ENCODE data around the gene SFSWAP.
"Not testable (repeated sequence)": the region's sequence is repeated elsewhere in the genome, so short reads cannot be mapped to it uniquely, and the experiment has no call there.

SFSWAP gene

DNA sequence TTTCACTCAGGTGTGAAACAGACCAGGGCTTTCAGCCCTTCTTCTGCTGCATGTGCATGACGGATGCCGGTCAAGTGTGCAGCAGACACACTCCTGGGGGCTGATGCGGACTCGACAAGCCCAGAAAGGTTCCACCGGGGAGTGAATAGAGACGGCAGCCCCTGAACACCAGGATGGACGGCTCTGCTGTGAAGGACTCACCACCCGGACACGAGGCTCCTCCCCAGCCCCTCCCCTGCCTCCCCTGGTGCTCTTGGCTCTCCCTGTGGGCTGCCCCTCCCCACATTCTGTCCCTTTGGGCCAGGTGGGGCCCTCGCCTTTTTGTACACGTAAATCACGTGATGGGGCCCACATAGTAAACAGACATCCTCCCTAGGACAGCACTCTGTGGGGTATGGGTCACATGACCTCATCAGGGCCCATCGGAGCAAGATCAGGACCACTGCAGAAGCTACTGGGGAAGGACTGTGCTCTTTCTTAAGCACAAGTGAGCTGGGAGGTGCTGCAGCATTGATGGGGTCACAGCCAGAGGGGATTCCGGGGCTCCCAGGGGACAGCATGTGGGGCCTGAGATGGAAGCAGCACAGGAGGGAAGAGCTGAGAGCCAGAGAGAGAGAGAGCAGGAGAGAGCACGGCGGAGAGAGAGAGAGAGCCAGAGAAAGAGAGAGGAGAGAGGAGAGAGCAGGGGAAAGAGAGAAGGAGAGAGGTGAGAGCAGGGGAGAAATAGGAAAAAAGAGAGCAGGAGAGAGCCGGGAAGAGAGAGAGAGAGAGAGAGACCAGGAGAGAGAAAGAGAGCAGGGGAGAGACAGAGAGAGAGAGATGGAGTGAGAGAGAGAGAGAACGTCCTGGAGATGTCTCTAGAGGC is 30.3 kb upstream of the SFSWAP start:
- DNase-seq, result not testable (repeated sequence)

DNA sequence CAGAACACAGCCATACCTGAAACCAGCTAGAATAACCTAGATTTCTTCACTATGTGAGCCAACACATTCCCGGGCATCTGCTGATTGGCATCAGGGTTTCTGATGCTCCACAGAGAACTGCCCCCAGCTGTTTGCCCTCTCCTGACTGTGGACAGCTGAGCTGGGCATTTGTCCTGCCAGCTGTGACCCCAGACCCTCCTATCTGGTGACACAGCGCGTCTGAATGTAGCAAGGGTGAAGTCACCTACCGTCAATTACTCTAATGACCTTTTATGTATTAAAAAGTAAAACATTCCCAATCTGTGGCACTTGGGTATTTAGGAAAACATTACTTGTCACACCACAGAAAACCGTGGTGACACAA is 29.7 kb upstream of the SFSWAP start:
- DNase-seq, result no peak

DNA sequence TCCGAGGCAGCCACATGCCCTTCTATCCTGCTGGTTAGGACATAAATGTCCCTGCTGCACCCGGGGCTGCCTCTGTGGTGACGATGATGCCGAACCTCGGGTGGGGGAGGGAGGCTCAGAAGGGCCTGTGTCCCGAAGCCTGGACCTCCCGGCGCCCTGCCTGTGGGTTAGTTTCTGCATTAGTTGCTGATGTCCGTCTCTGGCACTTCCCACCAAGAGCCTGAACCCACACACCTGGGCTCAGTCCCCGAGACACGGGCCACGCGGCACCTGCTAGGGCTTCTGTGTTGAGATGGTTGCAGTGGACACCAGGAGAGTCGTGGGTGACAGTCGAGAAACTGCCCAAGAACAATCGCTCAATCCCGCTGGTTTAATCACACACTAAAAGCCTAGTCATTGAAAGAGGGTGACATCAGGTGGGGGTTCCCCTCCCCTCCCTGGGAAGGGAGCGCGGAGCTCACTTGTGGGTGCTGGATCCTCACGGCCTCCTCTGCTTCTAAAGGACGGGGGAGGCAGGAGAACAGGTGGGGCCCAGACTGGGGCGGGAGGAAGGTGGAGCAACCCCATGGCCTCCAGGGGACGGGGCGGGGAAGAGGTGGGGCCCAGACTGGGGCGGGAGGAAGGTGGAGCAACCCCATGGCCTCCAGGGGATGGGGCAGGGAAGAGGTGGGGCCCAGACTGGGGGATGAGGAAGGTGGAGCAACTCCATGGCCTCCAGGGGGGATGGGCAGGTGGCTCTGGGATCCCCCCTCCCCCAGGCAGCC is 29.0 kb upstream of the SFSWAP start:
- DNase-seq, result not testable (repeated sequence)

DNA sequence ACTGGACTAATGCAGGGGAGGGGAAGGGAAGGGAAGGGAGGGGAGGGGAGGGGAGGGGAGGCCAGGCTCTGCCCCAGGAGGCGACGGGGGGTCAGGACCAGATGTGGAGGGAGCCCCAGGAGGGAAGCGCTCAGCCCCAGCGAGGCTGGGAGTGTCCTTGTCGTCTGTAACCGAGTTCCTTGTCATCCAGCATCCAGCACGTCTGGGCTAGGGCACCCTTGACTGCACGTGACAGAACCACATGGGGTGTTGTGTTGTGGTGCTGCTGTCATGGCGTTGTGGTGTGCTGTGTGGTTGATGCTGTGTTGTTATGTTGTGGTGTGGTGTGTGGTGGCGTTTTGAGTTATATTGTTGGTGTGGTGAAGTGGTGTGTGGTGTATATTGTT is 28.4 kb upstream of the SFSWAP start:
- DNase-seq, result no peak

DNA sequence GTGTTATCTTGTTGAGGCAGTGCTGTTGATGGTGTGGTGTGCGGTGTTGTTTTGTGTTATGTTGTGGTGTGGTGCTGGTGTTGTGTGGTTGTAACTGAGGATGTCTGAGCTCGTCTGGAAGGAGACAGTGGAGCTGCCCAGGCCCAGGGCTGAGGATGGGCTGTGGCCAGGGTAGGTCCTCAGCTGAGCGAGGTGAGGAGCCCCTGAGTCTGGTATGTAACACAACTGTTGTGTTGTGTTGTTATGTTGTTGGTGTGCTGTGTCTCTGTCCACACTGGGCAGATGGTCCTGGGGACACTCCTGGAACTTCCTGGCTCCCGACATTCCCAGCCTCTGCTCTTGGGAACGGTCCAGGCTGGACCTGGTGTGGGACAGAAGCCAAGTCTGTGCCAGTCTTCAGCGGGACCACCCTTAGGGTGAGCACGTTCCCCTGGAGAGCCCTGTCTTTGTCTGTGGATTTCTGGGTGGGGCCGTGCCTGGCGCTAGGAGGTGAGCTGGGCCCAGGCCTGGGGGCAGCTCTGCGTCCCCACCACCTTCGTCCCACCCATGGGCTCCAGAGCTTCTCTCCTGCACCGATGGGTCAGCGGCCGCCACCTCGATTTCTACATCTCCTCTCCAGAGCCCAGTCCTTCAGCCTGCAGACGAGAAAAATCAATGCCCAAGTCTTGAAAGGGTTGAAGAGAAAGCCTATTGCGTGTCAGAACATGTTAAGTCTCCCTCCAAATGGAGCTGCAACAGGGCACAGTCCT is 27.4 kb upstream of the SFSWAP start:
- DNase-seq, result no peak

DNA sequence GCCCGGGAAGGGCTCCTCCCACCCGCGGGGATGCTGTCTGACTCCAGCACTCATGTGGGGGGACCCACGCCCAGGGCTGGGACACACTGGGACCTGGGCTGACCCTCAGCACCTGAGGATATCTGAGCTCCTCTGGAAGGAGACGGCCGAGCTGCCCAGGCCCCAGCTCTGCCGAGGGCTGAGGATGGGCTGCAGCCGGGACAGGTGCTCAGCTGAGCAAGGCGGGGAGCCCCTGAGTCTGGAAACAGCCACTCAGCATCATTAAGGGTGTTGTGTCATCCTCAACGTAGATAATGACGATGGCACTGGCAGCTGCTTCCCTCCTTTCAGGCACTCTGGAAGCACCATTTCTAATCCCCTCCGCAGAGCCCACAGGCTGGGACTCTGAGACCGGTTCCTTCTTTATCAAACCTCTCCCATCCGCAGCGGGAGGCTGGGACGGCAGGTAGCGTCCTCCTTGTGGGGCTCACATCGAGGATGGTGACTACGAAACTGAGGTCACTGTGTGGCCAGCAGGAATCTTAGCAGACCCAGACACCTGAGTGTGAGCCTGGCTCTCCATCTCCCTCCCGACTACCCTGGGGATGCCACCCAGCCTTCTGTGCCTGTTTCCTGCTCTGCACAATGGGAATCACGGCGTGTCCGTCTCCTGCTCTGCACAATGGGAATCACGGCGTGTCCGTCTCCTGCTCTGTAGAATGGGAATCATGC is 26.7 kb upstream of the SFSWAP start:
- no peak for DNase-seq

DNA sequence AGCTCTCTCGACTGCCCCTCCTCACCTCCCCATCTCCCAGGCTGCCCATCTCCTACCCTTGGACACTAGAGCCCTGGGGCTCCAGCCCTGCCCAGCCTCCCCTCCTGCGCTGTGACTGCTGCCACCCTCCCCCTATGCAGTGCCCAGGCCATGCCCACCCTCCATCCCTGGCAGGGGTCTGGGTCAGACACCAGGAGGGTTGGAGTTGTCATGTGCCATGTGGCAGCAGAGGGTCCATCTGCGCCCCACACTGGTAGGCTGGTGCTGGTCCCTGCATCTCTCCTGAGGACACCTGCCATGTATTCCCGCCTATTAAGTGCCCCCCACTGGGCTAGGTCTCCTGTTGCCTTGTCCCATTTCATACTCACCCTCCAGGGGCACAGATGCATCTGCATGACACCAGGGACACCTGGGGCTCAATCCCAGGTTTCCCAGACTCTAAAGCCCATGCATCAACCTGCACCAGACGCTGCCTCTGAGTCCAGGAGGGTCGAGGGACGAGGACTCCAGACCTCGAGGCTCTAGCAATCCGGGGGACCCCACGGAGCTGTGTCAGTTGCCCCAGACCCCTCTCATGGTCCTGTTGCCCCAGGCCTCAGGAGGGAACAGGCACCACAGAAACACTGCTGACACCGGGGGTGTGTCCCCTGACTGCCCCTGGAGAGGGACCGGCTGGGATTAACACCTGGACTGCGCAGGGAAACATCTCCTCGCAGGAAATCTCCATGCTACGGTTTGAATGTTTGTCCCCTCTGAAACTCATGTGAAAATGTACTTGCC is 23.4 kb upstream of the SFSWAP start:
- no peak for DNase-seq

DNA sequence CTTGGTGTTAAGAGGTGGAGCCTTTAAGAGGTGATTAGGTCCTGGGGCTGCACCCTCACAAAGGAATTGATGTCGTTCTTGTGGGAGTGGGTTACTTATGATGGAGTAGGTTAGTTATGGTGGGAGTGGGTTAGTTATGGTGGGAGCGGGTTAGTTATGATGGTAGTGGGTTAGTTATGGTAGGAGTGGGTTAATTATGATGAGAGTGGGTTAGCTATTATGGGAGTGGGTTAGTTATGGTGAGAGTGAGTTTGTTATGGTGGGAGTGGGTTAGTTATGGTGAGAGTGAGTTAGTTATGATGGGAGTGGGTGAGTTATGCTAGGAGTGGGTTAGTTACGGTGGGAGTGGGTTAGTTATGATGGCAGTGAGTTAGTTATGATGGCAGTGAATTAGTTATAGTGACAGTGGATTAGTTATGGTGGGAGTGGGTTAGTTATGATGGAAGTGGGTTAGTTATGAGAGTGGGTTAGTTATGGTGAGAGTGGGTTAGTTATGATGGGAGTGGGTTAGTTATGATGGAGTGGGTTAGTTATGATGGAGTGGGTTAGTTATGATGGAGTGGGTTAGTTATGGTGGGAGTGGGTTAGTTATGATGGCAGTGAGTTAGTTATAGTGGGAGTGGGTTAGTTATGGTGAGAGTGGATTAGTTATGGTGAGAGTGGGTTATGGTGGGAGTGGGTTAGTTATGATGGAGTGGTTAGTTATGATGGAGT is 22.6 kb upstream of the SFSWAP start:
- DNase-seq, result no peak

DNA sequence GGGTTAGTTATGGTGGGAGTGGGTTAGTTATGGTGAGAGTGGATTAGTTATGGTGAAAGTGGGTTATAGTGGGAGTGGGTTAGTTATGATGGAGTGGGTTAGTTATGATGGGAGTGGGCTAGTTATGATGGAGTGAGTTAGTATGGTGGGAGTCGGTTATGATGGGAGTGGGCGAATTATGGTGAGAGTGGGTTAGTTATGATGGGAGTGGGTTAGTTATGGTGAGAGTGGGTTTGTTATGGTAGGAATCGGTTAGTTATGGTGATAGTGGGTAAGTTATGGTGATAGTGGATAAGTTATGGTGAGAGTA is 22.1 kb upstream of the SFSWAP start:
- DNase-seq, result no peak

DNA sequence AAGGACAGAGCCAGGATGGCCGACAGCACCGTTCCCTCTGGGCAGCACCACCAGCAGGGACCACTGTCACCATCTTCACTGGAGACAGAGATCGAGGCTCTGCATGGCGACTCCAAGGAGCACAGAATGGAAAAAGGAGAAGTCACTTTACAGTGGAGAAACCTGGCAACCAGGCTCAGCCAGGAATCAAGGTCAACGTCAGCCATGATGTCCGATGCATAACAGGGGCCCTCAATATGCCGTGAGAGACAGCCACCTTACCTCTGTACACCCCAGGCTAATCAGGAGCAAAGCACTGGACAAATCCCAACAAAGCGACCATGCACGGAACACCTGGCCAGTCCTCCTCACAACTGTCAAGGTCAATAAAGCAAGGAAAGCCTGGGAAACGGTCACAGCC is 20.6 kb upstream of the SFSWAP start:
- no peak for DNase-seq

DNA sequence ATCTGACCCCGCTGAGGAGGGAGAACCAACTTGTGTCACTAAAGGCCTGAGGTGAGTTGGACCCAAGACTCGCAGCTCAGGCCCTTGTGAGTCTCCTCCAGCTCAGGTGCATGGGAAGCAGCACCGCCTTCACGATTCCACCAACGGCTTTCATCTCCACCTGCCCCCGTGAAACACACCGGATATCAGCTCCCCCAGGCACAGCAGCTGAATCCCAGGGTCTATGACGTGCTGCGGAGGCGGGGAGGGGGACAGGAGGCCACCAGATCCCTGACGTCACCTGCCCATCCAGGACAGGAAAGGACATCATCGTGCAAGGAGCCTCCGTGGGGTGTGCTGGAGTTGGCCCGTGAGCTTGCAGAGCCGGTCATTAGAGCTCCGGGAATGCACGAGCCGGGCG is 18.5 kb upstream of the SFSWAP start:
- no peak for DNase-seq

DNA sequence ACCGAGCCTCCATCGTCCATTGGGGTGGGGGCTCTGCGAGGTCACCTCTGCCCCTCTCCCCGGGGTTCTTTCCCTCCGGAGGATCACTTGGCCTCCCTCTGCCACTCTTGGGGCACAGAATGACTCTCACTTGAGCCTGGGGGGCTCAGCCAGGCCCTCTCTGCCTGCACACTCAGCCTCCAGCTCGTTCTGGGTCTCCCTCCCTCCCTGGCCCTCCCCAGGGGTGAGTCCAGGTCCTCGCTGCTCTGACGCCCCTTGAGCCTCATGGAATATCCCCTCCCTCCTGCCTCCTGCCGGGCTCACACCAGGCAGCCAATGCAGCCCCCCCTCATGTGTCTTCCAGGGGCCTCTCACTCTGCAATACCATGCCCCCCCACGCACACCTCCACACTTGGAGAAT is 17.7 kb upstream of the SFSWAP start:
- no peak for DNase-seq

DNA sequence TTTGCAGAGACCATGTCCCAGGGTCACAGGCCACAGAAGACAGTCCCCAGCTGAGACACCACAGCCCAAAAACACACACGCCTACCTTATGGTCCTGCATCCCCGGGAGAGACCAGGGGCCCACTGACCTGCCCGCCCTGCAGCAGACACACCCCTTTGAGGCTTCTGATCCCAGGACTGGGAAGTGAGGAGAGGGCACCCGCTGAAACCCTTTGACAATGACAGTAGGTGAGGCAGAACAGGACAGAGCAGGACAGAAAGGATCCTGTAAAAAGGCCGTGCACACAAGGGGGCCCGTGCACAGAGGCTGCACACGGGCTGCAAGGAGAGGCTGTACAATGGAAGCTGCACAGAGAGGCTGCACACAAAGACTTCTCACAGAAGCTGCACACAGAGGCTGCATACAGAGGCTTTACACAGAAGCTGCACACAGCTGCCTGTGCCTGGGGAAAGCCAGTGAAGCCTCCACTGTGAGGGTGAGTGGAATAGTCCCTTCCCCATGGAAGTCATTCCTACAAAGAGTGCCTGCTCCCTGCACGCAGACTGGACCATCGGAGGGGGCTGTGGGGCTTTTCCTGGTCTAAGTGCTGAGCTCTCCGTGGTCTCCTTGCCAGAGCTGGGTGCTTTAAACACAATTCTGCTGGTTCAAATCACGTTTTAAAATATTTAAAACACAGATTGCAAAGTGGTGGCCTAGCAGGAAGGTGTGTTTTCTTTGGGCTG is 16.6 kb upstream of the SFSWAP start:
- no peak for DNase-seq

DNA sequence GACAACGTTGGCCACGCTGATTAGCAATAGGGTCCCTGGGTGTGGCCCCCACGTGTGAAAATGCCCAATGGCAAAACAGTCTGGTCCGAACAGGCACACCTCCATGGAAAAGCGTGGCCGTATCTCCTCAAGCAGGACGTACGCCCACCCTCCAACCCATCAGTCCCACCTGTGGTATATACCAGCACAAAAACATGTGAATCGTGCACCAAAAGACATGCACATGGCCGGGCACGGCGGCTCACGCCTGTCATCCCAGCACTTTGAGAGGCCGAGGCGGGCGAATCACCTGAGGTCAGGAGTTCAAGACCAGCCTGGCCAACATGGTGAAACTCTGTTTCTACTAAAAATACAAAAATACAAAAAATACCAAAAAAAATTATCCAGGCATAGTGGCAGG is 14.9 kb upstream of the SFSWAP start:
- no peak for DNase-seq

DNA sequence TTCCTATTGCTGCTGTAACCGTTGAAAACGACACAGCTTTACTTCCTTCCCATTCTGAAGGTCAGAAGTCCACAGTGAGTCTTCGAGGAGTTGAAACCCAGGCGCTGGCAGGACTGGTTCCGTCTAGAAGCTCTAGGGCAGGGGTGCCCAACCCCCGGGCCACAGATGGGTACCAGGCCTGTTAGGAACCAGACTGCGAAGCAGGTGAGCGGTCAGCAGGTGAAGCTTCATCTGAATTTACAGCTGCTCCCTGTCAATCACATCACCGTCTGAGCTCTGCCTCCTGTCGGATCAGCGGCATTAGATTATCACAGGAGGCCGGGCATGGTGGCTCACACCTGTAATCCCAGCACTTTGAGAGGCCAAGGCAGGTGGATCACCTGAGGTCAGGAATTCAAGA is 12.6 kb upstream of the SFSWAP start:
- DNase-seq, result no peak

DNA sequence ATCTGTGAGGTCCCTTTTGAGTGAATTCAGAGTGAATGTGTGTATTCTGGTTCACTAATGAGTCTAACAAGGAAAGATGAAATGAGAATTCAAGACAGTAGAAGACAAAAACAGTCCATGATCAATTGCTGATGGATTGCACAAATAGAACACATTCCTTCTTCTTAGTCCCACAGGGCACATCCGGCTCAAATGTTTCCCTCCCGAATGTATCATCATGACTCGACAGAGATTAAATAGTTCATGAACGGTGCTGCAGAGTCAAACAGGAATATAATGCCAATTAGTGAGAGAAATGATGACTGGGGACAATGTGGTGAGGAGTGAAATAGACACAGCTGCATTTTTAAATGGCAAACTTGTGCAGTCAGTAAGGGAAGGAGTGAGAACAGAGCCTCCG is 11.5 kb upstream of the SFSWAP start:
- DNase-seq, result no peak

DNA sequence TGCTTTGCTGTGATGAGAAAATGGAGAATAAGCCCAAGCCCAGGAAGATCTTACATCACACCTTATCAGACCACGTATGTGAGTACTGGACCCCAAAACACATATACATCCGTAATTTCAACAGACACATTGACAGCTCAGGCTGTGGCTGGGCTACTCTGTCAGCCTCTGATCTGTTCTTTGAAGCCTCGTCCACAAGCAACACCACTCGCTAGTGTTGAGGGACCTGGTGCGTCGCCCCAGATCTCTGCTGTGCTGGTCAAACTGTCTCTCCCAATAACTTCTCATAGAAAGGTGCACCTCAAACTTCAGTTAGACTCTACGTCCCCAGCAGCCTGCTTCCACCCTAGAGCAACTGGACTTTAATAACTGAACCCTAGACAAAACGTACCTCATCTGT is 10.6 kb upstream of the SFSWAP start:
- no peak for DNase-seq

DNA sequence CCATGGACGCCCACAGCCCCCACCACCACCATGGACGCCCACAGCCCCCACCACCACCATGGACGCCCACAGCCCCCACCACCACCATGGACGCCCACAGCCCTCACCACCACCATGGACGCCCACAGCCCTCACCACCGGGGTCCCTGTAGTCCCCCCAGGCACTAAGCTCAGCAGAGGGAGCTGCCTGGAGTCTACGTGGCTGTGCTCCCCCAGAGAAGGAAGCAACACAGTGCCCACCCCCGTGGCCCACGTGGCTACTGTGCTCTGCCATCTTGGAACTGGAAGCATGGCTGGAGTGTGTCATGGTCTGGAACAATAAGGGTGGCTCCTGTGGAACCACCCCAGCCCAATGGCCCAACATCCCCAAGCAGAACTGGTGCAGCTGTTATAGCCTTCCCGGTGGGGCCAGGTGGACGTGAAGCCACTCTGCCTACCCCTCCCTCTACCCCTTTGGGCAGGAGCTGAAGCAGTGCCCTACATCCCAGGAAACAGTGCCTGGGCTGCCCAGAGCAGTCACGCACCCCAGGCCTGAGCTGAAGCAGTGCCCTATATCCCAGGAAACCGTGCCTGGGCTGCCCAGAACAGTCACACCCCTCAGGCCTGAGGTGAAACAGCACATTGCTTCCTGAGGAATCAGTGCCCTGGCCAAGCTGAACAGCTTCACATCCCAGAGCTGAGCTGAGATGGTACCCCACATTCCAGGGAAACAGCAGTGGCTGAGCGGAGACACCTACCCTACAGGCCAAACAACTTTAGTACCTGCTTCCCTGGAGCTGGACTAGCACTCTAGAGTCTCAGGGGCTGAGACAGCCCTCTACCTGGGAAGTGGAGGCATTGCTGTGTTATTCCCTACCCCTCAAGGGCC is 9.0 kb upstream of the SFSWAP start:
- no peak for DNase-seq

DNA sequence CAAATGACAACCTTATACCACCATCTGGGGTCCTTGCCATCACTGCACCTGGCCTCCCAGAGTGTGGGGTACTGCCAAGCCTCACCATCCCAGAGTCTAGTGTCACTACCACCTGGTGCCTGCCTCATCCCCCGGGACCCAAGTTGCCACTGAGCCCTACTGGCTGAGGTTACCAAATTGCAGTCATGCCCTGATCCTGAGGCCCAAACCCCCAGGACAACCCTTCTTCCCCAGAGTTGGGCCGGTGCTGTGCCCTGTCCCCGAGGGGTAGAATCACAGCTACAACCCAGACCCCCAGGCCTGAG is 8.4 kb upstream of the SFSWAP start:
- DNase-seq, result no peak

DNA sequence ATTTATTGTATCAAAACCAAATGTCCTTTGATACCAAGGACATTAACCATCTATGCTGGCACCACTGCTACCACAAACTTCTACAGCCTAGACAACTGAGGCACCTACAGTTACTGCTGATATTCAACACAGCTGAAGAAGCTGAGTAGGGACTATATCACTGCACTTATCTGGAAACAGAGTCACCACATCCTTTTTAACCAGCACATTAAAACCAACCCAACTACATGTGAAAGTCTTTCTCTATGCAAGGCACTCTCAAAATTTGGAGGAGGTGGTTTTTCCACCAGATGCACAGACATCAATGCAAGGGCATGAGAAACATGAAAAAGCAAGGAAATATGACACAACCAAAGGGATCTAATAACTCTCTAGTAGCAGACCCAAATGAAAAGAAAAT is 7.7 kb upstream of the SFSWAP start:
- no peak for DNase-seq
